Activated naive CD4-positive, alpha-beta T cell treated with anti-CD3 and anti-CD28 coated beads, Interleukin-2, amount 50 U/mL, for 72 hours (primary cell): ENCODE measurements around the gene PAQR4. TPM values are rescaled to one million over a fixed set of nuclear protein-coding genes. Genes with fewer than 3 reads are reported as not detected.

Experiments
- ATAC-seq, 2 donors: fragments of 150-1000 bp; cut with Tn5 transposase; 2 replicates each; pipeline ENCODE4 v1.10.0; 2021; ENCODE audit warnings: mild to moderate bottlenecking in 2 of 2, moderate library complexity in 2 of 2
- DNase-seq, 2 donors: peaks; one replicate each; pipeline ENCODE4 v3.0.0; 2021 to 2022; ENCODE audit warnings: low spot score in 2 of 2
- H3K27ac Mint-ChIP-seq, 2 donors: one replicate each; pipeline ENCODE4 v1.8.0; 2022; ENCODE audit warnings: mild to moderate bottlenecking in 2 of 2, mixed read lengths in 2 of 2
- H3K36me3 Mint-ChIP-seq, 2 donors: one replicate each; pipeline ENCODE4 v1.8.0; 2022; ENCODE audit warnings: mixed read lengths in 2 of 2
- H3K9me3 Mint-ChIP-seq, 2 donors: one replicate each; pipeline ENCODE4 v1.8.0; 2022; ENCODE audit warnings: mixed read lengths in 2 of 2
- total RNA-seq, 2 donors: library from RNA; stranded (reverse); gene quantifications; one replicate each; pipeline ENCODE4 v1.2.3, GENCODE V29; 2022

PAQR4 gene
- total RNA-seq, 2 donors from 2014 or later = 24.0 to 31.6 TPM

DNA sequence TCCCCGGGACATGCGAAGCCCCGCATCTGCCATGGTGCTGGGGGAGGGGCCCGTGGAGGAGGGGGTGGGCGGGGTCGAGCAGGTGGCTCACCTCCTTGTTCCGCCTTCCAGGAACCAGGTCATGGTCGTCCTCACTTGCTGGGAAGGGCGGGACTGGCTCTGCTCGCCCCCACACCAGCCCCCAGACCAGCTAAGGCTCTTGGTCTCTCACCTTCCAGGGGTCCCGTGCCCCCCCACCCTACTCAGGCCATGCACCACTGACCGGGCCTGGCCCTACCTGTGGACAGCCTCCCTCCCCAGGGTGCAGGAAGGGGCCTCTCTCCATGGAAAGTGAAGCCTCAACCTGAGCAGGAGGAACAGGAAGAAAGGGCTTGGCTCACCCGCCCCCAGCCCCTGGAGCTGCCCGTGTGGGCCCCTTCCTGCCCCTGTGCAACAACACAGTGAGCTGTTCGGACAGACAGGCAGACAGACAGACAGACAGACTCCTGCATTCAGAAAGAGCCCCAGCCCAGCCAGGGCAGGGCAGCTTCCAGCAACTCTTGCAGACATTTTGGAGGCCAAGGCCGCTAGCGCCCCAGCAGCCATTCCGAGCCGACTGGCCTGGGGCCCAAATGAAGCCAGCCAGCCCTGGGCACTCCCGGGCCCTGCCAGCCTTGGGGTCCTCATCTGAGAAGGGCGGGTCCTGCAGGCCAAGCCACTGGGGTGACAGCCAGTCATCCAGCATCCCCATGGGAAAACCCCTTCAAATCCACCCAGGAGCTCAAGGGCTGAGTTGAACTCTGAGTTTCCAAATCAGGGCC, 13.2 kb upstream of the PAQR4 start:
- DNase-seq (no peak), ATAC-seq (peak; percentile 25 to 39)
- no peaks in the 10 kb centered on the region for H3K9me3 Mint-ChIP-seq
- H3K27ac Mint-ChIP-seq = no peak overlapping the region
- H3K36me3 Mint-ChIP-seq = no peaks in the 10 kb centered on the region

DNA sequence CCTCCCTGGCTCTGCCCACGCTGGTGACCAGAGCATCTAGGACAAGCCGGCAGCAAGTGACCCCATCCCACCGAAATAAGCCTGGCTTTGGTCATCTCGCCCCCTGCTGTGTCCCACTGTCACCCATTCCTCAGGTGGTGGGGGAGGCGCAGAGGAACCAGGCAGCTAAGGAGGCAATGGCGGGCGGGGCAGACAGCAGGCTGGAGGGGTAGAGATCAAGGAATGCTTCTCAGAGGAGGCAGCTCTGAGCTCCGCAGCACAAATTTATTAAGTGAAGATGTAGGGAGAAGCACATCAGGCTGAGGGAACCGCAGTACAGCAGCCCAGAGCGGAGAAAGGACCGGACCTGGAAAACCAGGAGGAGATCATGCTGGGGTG, 12.6 kb upstream of the PAQR4 start:
- DNase-seq (no peak), ATAC-seq (no peak)
- Mint-ChIP-seq H3K9me3 (no peaks in the 10 kb centered on the region), H3K27ac (no peak overlapping the region), H3K36me3 (no peaks in the 10 kb centered on the region)

DNA sequence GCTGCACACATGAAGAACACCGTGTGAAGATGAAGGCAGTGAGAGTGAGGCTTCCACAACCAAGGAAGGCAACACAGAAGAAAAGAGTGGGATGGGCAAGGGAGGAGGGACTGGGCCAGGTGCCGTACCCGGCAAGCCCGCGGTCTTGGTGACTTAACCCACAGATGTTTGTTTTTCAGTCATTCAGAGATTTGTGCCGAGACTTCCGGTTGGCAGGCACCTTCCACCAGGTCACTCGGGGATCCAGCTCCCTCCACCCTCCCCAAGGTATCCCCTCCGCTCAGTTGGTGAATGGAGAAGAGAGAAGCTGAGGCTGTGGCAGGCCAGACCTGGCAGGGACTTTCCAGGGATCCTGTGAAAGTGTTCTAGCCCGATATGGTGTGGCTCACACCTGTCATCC, 9.9 kb upstream of the PAQR4 start:
- DNase-seq (no peak), ATAC-seq (no peak)
- Mint-ChIP-seq H3K27ac (no peak overlapping the region), H3K36me3 (no peaks in the 10 kb centered on the region), H3K9me3 (no peaks in the 10 kb centered on the region)

DNA sequence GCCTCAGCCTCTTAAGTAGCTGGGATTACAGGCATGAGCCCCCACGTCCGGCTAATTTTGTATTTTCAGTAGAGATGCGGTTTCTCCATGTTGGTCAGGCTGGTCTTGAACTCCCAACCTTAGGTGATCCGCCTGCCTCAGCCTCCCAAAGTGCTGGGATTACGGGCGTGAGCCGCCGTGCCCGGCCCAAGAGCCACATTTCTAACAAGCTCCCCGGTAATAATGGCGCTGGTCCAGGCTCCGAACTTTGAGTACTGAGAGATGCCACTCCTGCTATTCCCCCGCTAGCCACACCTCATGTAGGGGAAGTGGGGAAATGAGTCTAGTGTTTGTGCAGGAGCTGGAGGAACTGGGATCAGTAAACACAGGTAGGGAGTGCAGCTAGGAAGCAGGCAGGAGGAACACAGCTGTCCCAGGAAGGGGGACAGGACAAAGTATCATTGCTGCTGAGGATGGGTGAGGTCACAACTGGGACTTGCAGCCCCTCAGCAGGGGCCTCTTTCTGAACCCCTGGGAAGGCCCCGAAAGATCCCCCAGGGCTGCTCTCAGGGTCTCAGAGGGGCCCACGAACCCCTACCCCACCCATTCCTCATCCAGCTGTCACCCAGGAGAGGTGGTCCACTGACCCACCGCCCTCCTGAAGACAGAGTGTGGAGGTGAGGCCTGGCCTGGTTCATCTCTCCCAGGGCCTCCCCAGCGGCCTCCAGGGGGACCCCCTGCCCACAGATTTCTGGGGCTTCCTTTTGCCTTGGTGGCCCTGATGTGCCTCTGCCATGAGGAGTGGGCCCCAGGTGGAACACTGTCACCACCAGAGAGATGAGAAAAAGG, 8.8 kb upstream of the PAQR4 start:
- Mint-ChIP-seq H3K27ac (no peak overlapping the region), H3K36me3 (no peaks in the 10 kb centered on the region), H3K9me3 (no peaks in the 10 kb centered on the region)
- DNase-seq = no peak
- ATAC-seq = no peak

DNA sequence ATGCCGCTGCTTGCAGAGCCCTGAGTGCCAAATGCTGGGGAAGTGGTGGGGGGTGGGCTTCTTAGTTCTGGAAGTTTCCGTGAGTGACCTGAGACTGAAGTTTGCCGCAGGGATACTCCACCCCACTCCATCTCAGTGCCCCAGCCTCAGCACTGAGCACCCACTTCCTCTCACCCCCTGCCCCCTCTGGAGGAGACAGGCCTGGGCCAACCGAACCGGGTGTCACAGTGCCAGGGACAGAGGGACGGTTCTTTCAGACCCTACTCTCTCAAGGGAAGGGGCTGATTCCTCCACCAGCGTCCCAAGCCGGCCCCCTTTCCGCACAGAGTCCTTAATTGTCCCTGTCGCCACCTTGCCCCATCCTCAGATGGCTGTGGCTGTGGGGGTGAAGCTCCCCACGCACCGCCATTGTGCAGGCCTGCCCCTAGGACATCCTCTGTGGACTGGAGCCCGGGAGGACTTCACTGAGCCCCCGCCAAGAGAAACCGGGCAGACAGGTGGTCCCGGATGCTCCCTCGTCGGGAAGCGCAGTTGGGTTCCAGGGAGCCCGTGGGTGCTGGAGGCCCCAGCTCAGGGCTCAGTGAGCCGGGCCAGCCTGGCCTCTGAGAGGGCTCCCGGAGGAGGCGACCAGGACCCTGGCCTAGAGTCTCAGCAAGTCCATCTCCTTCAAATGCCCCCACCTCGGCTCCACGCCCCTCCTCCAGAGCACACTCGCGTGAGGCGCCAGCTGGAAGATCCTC, 6.6 kb upstream of the PAQR4 start:
- Mint-ChIP-seq H3K36me3 (no peaks in the 10 kb centered on the region), H3K9me3 (no peaks in the 10 kb centered on the region), H3K27ac (no peak overlapping the region)
- ATAC-seq = no peak
- DNase-seq = no peak

DNA sequence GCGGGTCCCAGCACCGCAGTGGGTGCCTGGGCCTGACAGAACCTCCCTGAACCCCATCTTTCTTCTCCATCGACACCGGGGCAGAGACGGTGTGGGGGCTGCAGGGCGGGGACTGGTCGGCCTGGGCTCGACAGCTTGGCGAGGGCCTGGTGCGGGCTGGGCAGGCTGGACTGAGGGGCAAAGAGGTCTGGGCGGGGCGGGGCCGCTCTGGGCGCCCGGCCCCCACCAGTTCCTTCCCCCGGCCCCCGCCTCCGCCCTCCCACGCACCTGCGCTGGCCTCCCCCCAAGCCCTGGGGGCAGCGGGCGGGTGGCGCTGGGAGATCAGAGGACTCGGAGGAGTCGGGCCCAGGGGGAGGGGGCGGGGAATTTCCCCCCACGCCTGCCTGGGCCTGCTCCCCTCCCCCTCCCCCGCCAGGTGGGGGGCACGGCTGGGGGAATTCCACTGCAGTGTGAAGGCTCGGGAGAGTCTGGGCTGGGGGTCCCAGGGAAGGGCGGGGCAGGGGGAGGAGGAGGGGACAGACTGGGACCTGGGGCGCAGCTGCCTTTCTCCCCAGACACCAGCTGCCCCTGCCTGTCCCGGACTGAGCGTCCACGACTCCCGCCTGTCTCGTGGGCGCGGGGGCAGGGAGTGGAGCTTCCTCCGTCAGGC, 6.0 kb upstream of the PAQR4 start:
- no peaks in the 10 kb centered on the region for H3K9me3 Mint-ChIP-seq
- H3K36me3 Mint-ChIP-seq = peaks cover 0 to 4% of the 10 kb centered on the region in 2 donors
- H3K27ac Mint-ChIP-seq = no peak overlapping the region
- DNase-seq (no peak), ATAC-seq (no peak)

DNA sequence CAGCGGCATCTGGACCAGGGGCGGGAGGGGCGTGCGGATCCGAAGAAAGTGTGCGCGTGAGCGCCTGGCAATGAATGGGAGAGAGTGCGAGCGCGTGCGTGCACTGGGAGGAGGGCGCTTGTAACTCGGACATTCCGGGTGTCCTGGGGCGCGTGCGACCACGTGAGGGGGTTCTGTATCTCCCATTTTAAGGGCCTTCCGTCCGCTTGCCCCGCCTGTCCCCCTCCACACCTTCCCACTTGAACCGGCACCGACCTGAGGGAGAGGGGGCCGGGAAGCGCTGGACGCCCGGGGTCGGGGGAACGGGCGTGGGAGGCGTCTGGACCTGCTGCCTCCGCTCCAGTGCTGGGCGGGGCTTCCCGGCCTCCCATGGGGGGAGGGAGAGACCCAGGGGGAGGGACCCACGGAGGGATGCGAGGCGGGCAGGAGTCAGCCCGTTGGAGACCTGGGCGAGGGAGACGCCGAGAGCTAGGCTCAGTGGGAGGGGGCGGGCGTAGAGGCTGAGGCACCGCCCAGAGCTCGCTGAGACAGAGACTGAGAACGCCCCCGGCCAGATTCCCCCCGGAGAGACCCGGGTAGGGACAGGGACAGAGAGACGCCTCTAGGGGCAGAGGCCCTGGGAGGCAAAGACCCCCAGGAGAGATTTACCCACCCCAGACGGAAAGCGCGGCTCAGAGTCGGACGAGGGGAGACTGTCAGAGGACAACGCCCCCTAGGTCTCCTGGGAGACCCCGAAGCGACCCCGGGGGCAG, 5.2 kb upstream of the PAQR4 start, which contains the start of gene KREMEN2:
Gene KREMEN2 (plus strand): TSS at position 553 of the 752 bp plus-strand sequence. CDS start 246 bp downstream, outside the sequence.
- ATAC-seq (peak in 1 of 2 donors; percentile 16), DNase-seq (peak; percentile 56 to 62)
- H3K9me3 Mint-ChIP-seq = no peaks in the 10 kb centered on the region
- no peak within 1 kb of the TSS for H3K27ac Mint-ChIP-seq
- peaks cover 0 to 8% of the 10 kb centered on the region in 2 donors for H3K36me3 Mint-ChIP-seq

DNA sequence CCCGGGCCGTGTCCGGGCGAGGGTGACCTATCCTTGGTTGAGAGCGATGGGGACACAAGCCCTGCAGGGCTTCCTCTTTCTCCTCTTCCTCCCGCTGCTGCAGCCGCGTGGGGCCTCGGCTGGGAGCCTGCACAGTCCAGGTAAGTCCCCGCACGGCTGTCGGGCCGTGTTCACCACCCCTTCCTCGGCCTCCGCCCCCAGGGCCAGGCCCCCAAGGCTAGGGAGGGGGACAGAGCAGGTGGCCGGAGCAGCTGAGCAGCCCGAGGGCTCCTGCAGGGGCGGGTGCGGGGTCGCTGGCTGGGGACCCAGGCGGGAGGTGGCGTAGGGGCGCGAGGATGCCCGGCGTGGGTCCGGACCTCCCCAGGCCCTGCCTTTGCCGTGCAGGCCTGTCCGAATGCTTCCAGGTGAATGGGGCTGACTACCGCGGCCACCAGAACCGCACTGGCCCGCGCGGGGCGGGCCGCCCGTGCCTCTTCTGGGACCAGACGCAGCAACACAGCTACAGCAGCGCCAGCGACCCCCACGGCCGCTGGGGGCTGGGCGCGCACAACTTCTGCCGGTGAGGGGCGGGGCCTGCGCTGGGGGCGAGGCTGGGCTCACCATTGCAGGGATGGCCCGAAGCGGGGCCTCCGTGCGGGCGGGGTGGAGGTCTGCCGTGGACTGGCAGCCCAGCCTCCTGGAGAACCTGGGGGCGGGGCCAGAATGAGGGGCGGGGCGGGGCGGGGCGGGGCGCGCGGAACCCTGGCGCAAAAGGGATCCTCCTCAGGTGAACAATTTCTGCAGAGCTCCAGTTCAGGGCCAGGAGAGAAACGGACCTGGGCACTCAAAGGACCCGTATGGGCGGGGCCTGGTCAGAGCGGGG, 4.4 kb upstream of the PAQR4 start:
- DNase-seq = peak; percentile 64 to 70
- ATAC-seq = peak in 1 of 2 donors; percentile 40
- no peak overlapping the region for H3K27ac Mint-ChIP-seq
- H3K36me3 Mint-ChIP-seq = peaks cover 0 to 8% of the 10 kb centered on the region in 2 donors
- H3K9me3 Mint-ChIP-seq = no peaks in the 10 kb centered on the region

DNA sequence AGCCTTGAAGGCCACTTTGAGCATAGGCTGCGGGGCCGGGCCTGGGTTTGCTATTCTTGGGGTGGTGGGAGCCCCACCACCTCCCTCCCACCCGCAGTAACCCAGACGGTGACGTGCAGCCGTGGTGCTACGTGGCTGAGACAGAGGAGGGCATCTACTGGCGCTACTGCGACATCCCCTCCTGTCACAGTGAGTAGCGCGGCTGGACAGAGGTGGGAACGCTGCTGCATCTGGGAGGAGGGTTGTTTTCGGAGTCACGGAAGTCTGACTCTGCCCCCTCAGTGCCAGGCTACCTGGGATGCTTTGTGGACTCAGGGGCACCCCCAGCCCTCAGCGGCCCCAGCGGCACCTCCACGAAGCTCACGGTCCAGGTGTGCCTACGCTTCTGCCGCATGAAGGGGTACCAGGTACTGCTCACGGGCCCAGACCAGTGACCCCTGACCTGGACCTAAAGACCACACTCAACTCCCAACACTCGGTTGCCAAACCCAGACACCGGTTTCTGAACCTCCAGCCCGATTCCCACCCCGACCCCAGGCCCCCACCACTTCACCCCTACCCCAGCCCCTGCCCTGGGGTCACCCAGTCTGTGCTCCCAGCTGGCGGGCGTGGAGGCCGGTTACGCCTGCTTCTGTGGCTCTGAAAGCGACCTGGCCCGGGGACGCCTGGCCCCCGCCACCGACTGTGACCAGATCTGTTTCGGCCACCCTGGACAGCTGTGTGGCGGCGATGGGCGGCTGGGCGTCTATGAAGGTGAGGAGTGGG, 2.9 kb upstream of the PAQR4 start:
- DNase-seq = no peak
- ATAC-seq = no peak
- Mint-ChIP-seq H3K36me3 (peaks cover 0 to 16% of the 10 kb centered on the region in 2 donors), H3K9me3 (no peaks in the 10 kb centered on the region), H3K27ac (no peak overlapping the region)

DNA sequence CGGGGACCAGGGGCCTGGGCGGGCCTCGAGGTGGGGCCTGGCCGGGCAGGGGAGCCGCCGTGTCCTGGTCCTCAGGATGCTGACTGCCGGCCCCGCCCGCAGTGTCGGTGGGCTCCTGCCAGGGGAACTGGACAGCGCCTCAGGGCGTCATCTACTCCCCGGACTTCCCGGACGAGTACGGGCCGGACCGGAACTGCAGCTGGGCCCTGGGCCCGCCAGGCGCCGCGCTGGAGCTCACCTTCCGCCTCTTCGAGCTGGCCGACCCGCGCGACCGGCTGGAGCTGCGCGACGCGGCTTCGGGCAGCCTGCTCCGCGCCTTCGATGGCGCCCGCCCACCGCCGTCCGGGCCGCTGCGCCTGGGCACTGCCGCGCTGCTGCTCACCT, 2.3 kb upstream of the PAQR4 start:
- H3K9me3 Mint-ChIP-seq = no peaks in the 10 kb centered on the region
- no peak for DNase-seq
- ATAC-seq = no peak
- H3K27ac Mint-ChIP-seq = no peak overlapping the region
- H3K36me3 Mint-ChIP-seq = peaks cover 0 to 16% of the 10 kb centered on the region in 2 donors

DNA sequence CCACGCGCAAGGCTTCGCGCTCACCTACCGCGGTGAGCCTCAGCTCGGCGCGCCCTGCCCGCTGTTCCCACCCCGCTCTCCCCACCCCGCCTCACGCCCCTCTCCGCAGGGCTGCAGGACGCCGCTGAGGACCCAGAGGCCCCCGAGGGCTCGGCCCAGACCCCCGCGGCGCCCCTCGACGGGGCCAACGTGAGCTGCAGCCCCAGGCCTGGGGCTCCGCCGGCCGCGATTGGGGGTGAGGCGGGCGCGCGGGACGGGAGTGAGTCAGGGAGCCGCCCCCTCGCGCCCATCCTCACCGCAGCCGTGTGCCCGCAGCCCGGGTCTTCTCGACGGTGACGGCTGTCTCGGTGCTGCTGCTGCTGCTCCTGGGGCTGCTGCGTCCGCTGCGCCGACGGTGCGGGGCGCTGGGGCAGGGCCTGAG, 1.9 kb upstream of the PAQR4 start:
- ATAC-seq (no peak), DNase-seq (no peak)
- Mint-ChIP-seq H3K36me3 (peaks cover 0 to 19% of the 10 kb centered on the region in 2 donors), H3K9me3 (no peaks in the 10 kb centered on the region), H3K27ac (no peak overlapping the region)

DNA sequence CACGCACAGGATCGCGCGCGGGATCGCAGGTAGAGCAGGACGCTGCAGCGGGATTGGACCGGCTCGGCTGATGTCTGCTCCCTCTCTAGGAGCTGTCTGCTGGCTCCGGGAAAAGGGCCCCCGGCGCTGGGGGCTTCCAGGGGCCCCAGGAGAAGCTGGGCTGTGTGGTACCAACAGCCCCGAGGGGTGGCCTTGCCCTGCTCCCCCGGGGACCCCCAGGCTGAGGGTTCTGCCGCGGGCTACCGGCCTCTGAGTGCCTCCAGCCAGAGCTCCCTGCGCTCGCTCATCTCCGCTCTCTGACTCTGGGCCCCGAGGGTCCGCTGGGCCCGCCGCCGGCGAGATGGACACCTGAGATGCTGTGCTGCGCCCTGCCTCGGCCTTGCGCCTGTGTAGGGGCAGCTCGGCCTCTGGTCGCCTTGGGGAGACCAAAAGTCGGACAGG, 1.4 kb upstream of the PAQR4 start:
- DNase-seq = no peak
- no peaks in the 10 kb centered on the region for H3K9me3 Mint-ChIP-seq
- ATAC-seq = no peak
- no peak overlapping the region for H3K27ac Mint-ChIP-seq
- peaks cover 0 to 24% of the 10 kb centered on the region in 2 donors for H3K36me3 Mint-ChIP-seq

DNA sequence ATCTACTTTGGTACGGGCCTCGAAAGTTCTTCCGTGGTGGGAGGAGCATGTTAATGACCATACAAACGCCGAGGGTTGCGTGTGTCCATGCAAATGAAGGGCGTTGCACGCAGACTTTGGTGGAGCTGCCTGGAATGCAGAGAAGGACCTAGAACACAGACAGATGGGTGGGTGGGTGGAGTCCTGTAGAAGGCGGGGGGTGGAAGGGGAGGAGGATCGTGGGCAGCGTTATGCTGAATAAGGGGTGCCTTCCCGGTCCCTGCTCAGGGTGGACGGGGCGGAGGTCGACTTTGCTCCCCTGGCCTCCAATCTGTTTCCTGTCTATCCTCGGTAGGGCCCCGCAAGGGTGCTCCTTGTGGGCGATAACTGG, 795 bp upstream of the PAQR4 start:
- Mint-ChIP-seq H3K36me3 (peaks cover 0 to 24% of the 10 kb centered on the region in 2 donors), H3K27ac (peak overlapping the region in 1 of 2 donors; percentile 59), H3K9me3 (no peaks in the 10 kb centered on the region)
- ATAC-seq (no peak), DNase-seq (no peak)
